Renal pelvis (tissue), 12 donors: ENCODE data around the gene SRGN. TPM values are rescaled to one million over a fixed set of nuclear protein-coding genes. Genes with fewer than 3 reads are reported as not detected.
"Not testable (repeated sequence)": the region's sequence is repeated elsewhere in the genome, so short reads cannot be mapped to it uniquely, and the experiment has no call there.

Source experiments
- DNase-seq: peaks from one replicate; pipeline ENCODE4 v3.0.0-alpha.2; 2013
- long read RNA-seq, 16 experiments: transcript quantifications; one replicate each; lab custom pipeline, GENCODE V29; 2026
- polyA plus RNA-seq, 3 donors: library from polyadenylated mRNA; unstranded; fragments of 120-200 nt; gene quantifications; one replicate each; pipeline ENCODE4 v1.2.1, GENCODE V29; 2013; ENCODE audit not compliant: insufficient read length in 3 of 3

Gene SRGN, protein sequence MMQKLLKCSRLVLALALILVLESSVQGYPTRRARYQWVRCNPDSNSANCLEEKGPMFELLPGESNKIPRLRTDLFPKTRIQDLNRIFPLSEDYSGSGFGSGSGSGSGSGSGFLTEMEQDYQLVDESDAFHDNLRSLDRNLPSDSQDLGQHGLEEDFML
- polyA plus RNA-seq, result 10 to 100 TPM; 10.2 to 16.7 (median 14.5) TPM
- long read RNA-seq, donor 1, transcript SRGN-201 (3 exons, 1,208 nt), result major isoform, 42 of 42 reads
- long read RNA-seq, donor 1, partial matches to known transcripts, result 0 of 42 reads
- long read RNA-seq, donor 1, other reads (novel, unspliced or antisense), result 0 of 42 reads
- long read RNA-seq, donor 2, transcript SRGN-201 (3 exons, 1,208 nt), result major isoform, 26 of 27 reads
- long read RNA-seq, donor 2, partial matches to known transcripts, result 0 of 27 reads
- long read RNA-seq, donor 2, other reads (novel, unspliced or antisense), result 0 of 27 reads
- long read RNA-seq, donor 3, transcript SRGN-201 (3 exons, 1,208 nt), result major isoform, 23 of 23 reads
- long read RNA-seq, donor 3, partial matches to known transcripts, result 0 of 23 reads
- long read RNA-seq, donor 3, other reads (novel, unspliced or antisense), result 0 of 23 reads
- long read RNA-seq, donor 4, transcript SRGN-201 (3 exons, 1,208 nt), result major isoform, 27 of 27 reads
- long read RNA-seq, donor 4, partial matches to known transcripts, result 0 of 27 reads
- long read RNA-seq, donor 4, other reads (novel, unspliced or antisense), result 0 of 27 reads
- long read RNA-seq, donor 5, transcript SRGN-201 (3 exons, 1,208 nt), result major isoform, 7 of 7 reads
- long read RNA-seq, donor 5, partial matches to known transcripts, result 0 of 7 reads
- long read RNA-seq, donor 5, other reads (novel, unspliced or antisense), result 0 of 7 reads
- long read RNA-seq, donor 6, transcript SRGN-201 (3 exons, 1,208 nt), result major isoform, 21 of 21 reads
- long read RNA-seq, donor 6, partial matches to known transcripts, result 0 of 21 reads
- long read RNA-seq, donor 6, other reads (novel, unspliced or antisense), result 0 of 21 reads
- long read RNA-seq, donor 7, transcript SRGN-201 (3 exons, 1,208 nt), result major isoform, 22 of 23 reads
- long read RNA-seq, donor 7, partial matches to known transcripts, result 0 of 23 reads
- long read RNA-seq, donor 7, other reads (novel, unspliced or antisense), result 0 of 23 reads
- long read RNA-seq, donor 8, transcript SRGN-201 (3 exons, 1,208 nt), result major isoform, 26 of 26 reads
- long read RNA-seq, donor 8, partial matches to known transcripts, result 0 of 26 reads
- long read RNA-seq, donor 8, other reads (novel, unspliced or antisense), result 0 of 26 reads
- long read RNA-seq, donor 9, transcript SRGN-201 (3 exons, 1,208 nt), result major isoform, 21 of 31 reads
- long read RNA-seq, donor 9, partial matches to known transcripts, result 8 of 31 reads
- long read RNA-seq, donor 9, other reads (novel, unspliced or antisense), result 0 of 31 reads
- long read RNA-seq, donor 10, transcript SRGN-201 (3 exons, 1,208 nt), result major isoform, 16 of 16 reads
- long read RNA-seq, donor 10, partial matches to known transcripts, result 0 of 16 reads
- long read RNA-seq, donor 10, other reads (novel, unspliced or antisense), result 0 of 16 reads
- long read RNA-seq, donor 11, transcript SRGN-201 (3 exons, 1,208 nt), result major isoform, 8 of 9 reads
- long read RNA-seq, donor 11, partial matches to known transcripts, result 0 of 9 reads
- long read RNA-seq, donor 11, other reads (novel, unspliced or antisense), result 0 of 9 reads
- long read RNA-seq, donor 12, transcript SRGN-201 (3 exons, 1,208 nt), result major isoform, 38 of 38 reads
- long read RNA-seq, donor 12, partial matches to known transcripts, result 0 of 38 reads
- long read RNA-seq, donor 12, other reads (novel, unspliced or antisense), result 0 of 38 reads
- long read RNA-seq, donor 13, transcript SRGN-201 (3 exons, 1,208 nt), result major isoform, 8 of 8 reads
- long read RNA-seq, donor 13, partial matches to known transcripts, result 0 of 8 reads
- long read RNA-seq, donor 13, other reads (novel, unspliced or antisense), result 0 of 8 reads
- long read RNA-seq, donor 14, result 0 reads
- long read RNA-seq, donor 15, transcript SRGN-201 (3 exons, 1,208 nt), result major isoform, 57 of 57 reads
- long read RNA-seq, donor 15, partial matches to known transcripts, result 0 of 57 reads
- long read RNA-seq, donor 15, other reads (novel, unspliced or antisense), result 0 of 57 reads
- long read RNA-seq, donor 16, transcript SRGN-201 (3 exons, 1,208 nt), result major isoform, 13 of 13 reads
- long read RNA-seq, donor 16, partial matches to known transcripts, result 0 of 13 reads
- long read RNA-seq, donor 16, other reads (novel, unspliced or antisense), result 0 of 13 reads

- DNase-seq, result no peak
Observed at GRCh38 chr10:69087590-69088470, at the start of gene SRGN. TSS of gene SRGN (plus strand) at chr10:69088103. CDS start at chr10:69088158, 55 bp downstream.

- not testable (repeated sequence) for DNase-seq
Observed at GRCh38 chr10:69040904-69041303, 47.0 kb upstream of the SRGN start.

- DNase-seq, result no peak
Observed at GRCh38 chr10:69042417-69042816, 45.5 kb upstream of the SRGN start.

GRCh38 chr10:69042838-69043237 is 45.1 kb upstream of the SRGN start:
- DNase-seq, result no peak

- DNase-seq, result no peak
Observed at GRCh38 chr10:69043931-69044531, 43.9 kb upstream of the SRGN start.

DNA sequence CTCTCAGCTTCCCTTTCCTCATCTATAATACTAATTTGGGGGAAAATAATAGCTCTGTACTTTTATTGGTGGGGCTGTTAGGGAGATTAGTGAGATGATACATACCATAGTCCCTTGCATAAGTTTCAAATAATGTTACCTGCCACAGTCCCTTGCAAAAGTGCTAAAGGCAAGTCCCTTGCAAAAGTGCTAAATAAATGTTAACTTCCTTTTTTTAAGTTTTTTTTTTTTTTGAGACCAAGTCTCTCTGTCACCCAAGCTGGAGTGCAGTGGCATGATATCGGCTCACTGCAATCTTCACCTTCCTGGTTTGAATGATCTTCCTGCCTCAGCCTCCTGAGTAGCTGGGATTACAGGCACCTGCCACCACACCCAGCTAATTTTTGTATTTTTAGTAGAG is 43.4 kb upstream of the SRGN start:
- no peak for DNase-seq

DNA sequence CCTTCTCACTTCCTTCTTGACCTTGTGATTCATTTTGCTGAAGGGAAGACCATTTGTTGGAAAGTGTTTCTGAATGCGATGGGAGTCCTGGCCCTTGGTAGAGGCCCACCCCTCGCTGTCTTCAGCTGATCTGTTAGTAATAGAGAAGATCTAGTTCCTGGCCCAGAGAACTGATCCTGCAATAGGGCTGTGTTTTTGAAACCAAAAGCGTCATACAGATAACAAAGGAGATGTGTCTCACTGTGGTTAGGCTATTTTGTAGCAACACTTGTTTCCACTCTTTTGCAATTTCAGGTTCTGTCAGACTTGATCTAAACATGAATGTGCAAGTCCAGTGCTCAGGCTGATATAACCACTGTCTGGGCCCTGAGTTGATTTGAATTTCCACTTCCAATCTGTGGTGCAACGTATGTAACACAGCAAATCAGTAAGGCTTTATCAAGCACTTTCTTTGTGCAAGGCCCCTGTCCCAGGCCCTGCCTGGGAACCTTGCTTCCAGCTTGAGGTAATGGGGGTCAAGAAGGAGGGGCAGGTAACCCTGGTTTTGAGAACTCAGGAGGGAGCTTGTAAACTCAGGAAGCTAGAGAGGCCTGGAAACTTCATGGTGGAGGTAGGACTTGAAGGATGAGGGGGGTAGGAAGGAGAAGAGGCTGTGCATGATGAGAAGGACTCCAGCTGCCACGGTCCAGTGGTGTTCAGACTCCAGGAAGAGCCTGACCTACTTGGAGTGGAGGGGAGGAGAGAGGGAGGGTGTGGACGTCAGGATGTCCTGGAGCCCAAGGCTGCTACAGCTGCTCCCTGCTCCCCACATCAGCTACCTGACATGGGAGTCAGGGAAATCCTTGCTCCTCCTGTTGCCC is 42.2 kb upstream of the SRGN start:
- DNase-seq, result no peak

DNA sequence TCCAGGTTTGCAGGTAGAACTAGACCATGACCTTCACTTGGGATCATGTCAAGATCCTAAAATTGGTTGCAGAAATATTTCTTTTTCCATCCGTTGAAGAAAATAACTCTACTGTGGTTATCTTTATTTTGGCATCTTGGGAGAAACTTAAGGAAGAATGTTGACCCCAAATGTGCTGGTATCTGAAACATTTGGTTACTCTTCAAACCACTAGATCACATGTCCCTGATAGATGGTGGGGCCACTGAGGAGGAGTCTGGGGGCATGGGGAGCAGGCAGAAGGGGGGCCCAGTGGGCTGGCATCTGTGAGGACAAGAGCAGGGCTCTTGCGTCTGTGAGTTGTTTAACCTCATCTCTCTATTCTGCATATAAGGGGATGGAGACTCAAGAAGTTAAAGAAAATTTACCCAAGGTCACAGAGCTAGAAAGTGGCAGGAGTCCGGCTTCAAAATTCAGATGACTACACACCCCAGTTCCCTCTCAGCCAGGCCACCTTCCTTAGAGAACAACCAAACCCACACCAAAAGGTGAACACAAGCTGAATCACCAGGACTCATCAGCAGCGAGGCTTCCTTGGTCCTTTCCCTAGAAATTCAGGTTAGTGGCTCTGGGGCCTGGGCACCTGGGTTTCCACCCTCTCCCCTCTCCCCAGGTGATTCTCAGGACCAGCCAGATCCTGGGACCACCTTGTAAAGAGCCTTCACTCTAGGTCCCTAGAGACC is 40.6 kb upstream of the SRGN start:
- no peak for DNase-seq

GRCh38 chr10:69048103-69048502 is 39.8 kb upstream of the SRGN start:
- DNase-seq, result peak; percentile 9

- no peak for DNase-seq
Observed at GRCh38 chr10:69049566-69049961, 38.3 kb upstream of the SRGN start.

DNA sequence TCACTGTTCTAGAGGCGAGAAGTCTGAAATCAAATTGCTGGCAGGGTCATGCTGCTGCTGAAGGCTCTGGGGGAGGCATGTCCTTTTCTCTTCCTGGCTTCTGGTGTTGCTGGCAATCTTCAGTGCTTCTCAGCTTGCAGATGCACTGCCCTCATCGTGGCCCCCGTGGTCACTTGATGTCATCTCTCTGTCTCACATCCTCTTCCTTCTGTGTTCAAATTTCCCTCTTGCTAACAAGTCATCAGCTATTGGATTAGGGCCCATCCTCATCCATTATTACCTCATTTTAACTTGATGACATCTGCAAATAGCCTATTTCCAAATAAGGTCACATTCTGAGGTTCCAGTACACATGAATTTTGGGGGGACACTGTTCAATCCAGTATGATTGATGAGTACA is 36.6 kb upstream of the SRGN start:
- no peak for DNase-seq

DNA sequence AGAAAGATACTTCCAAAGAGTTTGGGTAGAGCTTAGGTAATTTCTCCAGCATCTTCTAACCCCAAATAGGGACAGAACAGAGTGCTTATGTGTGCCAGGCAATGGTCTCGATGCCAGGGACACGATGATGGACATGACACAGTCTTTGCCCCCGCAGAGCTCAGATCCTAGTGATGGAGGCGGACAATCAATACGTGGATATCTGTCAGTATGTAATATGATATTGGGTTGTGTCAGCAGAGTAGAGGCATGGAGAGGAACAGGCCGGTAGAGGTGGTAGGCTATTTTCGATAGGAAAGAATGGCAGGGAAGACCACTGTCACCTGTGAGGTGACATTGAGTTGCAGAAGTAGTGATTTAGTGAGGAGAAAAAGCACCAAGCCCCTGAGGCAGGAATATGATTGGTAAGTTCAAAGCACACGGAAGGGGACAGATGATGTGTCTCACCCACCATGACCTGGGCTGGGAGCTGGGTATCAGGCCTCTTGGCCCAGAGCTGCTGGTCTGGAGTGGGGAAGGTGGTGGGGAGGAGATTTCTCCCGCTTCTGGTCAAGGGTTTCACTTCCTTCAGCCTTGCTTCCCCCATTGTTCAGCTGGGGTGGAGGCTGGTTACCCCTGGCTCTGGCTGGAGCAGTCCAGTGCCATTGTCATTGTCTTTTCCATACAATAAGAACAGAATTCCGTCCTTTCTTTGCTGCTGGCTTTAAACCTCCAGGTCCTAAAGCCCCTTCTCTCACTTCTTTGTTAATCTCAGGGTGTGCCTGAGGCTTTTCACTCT is 36.0 kb upstream of the SRGN start:
- no peak for DNase-seq

- no peak for DNase-seq
Observed at GRCh38 chr10:69052736-69053135, 35.2 kb upstream of the SRGN start.

DNA sequence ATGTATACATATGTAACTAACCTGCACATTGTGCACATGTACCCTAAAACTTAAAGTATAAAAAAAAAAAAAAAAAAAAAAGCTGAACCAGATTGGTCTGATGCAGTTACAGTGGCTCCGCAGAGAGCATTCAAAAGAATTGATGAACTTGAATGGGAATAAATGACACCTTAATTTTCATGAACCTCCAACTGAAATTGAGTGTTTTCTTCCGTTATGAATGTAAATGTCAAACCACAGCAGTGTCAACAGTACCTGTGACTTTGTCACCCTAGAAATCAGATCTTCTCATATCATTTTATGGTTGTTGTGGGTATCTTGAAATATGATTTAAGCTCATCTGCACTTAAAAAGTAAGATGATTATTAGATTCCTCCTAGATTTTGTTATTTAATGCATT is 32.7 kb upstream of the SRGN start:
- no peak for DNase-seq

- DNase-seq, result no peak
Observed at GRCh38 chr10:69056129-69056528, 31.8 kb upstream of the SRGN start.
